Testis (tissue), 3 donors: Measurements from ENCODE around the gene SIX1. TPM values are rescaled to one million over a fixed set of nuclear protein-coding genes. Genes with fewer than 3 reads are reported as not detected.

Experiments used
- DNase-seq: peaks from one replicate; pipeline ENCODE4 v3.0.0-alpha.2; 2019
- H3K27ac ChIP-seq, 2 donors: fragments of 200-600 bp; sonication (generic); one replicate each; pipeline ENCODE4 v1.5.1; 2019
- H3K27me3 ChIP-seq: fragments of 200-600 bp; sonication (generic); one replicate; pipeline ENCODE4 v1.5.1; 2019
- H3K36me3 ChIP-seq: fragments of 200-600 bp; sonication (generic); one replicate; pipeline ENCODE4 v1.5.1; 2017; ENCODE audit warnings: low read depth; ENCODE audit errors: missing control alignments
- H3K4me1 ChIP-seq: fragments of 200-600 bp; sonication (generic); one replicate; pipeline ENCODE4 v1.5.1; 2019
- H3K4me3 ChIP-seq, 2 donors: fragments of 200-600 bp; sonication (generic); one replicate each; pipeline ENCODE4 v1.5.1; 2017 to 2019
- H3K9me3 ChIP-seq: fragments of 200-600 bp; sonication (generic); one replicate; pipeline ENCODE4 v1.5.1; 2017
- POLR2A ChIP-seq: fragments of 450-650 bp; IDR thresholded peaks from one replicate; pipeline ENCODE4 v1.6.1; 2017; ENCODE audit warnings: antibody characterized with exemption, mild to moderate bottlenecking, moderate library complexity
- WGBS, 2 donors: methylation state at CpG; one replicate each; pipeline ENCODE4 v1.1.5; 2018; 5-methylcytosine and 5-hydroxymethylcytosine counted together
- intact Hi-C: fragments of 100-400 bp; cut with DNase I; formaldehyde crosslinking; loops from one replicate; pipeline ENCODE4 v1.15.1; 2023; ENCODE audit warnings: low total_unique reads
- polyA plus RNA-seq: library from polyadenylated mRNA; stranded (reverse); fragments of 350-450 nt; fragmentation: Illumina TruSeq; extraction: RNeasy Lipid Tissue Mini Kit (QIAGEN cat#74804); gene quantifications from one replicate; pipeline ENCODE4 v1.2.3, GENCODE V29; 2014; ENCODE audit warnings: low read depth, low replicate concordance; ENCODE audit not compliant: insufficient read depth
- total RNA-seq, 2 donors: library from RNA; depleted of rRNA; stranded (reverse); fragments of >200 nt; gene quantifications; one replicate each; pipeline ENCODE4 v1.2.3, GENCODE V29; 2016
- TF ChIP-seq, protein P1 (sequence below), 3 experiments: fragments of 450-650 bp in 2 of 3; fragments of 200-600 bp in 1 of 3; sonication (generic) in 1 of 3; IDR thresholded peaks; one replicate each; pipeline ENCODE4 v1.5.1; 2016 to 2019; ENCODE audit warnings: antibody characterized with exemption in 3 of 3, mild to moderate bottlenecking in 2 of 3, moderate library complexity in 1 of 3

SIX1 gene
- total and polyA plus RNA-seq, 3 donors from 2014 or later = 3.0 to 9.0 (median 8.7) TPM

DNA sequence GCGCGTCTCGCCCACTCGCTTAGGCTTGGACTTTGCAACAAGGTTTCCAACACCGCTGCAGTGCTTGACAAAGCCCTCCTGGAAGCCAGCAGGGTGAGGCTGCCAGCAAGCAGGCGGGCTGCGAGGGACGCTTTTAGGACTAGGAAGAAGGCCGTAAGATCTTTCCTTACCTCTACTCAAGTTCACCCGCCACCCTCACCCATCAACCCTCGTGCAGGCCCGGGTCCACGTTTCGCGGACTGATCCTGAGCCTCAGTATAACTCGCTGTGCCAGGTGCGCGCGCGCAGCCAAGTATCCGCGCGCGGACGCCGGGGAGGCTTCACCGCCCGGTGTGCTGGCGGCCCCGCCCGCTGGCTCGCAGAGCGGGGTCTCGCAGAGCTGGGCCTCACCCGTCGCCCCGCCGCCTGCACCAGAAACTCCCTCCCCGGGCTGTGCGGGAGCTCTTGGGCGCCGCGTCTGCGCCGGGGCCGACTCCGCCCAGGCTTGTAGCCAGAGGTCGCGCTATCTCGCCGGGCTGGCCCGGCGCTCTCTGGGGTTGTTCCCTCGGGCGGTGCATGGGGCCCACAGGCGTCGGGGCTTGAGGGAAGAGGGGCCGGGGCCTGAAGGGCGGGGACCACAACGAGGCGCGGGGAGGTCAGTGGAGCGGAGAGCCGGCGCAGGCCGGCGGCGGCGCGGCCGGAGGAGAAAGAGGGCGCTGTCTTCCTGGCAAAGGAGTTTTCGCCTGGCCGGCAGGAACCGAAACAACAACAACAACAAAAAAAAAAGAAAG is 7.6 kb upstream of the SIX1 start:
- no peaks in the 10 kb centered on the region for H3K9me3 ChIP-seq
- TF ChIP-seq POLR2A = no peak
- TF ChIP-seq, protein P1, sequence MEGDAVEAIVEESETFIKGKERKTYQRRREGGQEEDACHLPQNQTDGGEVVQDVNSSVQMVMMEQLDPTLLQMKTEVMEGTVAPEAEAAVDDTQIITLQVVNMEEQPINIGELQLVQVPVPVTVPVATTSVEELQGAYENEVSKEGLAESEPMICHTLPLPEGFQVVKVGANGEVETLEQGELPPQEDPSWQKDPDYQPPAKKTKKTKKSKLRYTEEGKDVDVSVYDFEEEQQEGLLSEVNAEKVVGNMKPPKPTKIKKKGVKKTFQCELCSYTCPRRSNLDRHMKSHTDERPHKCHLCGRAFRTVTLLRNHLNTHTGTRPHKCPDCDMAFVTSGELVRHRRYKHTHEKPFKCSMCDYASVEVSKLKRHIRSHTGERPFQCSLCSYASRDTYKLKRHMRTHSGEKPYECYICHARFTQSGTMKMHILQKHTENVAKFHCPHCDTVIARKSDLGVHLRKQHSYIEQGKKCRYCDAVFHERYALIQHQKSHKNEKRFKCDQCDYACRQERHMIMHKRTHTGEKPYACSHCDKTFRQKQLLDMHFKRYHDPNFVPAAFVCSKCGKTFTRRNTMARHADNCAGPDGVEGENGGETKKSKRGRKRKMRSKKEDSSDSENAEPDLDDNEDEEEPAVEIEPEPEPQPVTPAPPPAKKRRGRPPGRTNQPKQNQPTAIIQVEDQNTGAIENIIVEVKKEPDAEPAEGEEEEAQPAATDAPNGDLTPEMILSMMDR (IDR thresholded peaks at IDR 0.05) = peak in 1 of 3 experiments; percentile 35
- DNase-seq = peak; percentile 66
- whole genome bisulfite sequencing, 2 donors = 2 to 4% methylated on average over 24 to 61 of the region's 75 CpGs
- no peaks in the 10 kb centered on the region for H3K36me3 ChIP-seq
- H3K4me1 ChIP-seq = peaks cover 8% of the 10 kb centered on the region
- peak overlapping the region; percentile 66 to 68 for H3K4me3 ChIP-seq
- no peaks in the 10 kb centered on the region for H3K27me3 ChIP-seq
- H3K27ac ChIP-seq = peak overlapping the region; percentile 34
- intact Hi-C loops = no loop called here

DNA sequence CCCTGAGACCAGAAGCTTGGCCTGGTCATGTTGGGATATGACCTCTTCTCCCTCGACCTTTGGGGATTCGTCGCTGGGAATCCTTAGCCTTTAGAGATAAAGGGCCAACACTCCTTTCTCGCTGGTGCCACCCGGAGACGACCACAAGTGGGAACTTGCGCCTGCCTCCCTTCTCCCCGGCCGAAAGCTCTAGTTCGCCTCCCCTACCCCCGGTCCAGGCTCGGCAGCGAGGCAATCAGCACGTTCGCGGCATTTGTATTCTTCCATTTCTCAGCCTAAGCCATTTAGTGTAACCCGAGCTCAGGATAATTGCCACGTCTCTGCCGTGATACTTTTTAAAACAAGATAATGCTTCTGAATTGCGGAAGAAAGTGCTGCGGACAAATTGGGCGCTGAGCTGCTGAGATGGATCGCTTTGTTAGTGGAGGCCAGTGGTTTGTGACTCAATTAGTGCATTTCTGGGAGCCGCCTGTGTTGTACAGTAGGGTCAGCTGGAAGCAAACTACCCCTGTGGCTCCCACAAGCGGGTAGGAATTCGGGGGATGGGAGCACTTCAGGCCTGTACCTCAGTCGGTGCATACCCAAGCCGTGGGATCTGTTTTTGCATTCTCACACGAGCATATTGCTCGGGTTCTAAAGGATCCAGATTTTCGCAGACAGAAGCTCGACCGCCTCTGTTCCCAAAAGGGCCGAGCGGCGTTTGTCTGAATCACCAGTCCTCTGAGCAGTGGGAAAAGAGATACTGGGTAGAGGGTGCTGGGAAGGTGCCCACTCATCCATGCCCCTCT is 6.8 kb upstream of the SIX1 start:
- H3K27me3 ChIP-seq = no peaks in the 10 kb centered on the region
- peaks cover 8% of the 10 kb centered on the region for H3K4me1 ChIP-seq
- no peak overlapping the region for H3K27ac ChIP-seq
- 36 to 40% methylated on average over 36 of the region's 36 CpGs for WGBS, 2 donors
- no peak for DNase-seq
- H3K9me3 ChIP-seq = no peaks in the 10 kb centered on the region
- intact Hi-C loops = no loop called here
- H3K4me3 ChIP-seq = peak overlapping the region; percentile 66 to 68
- H3K36me3 ChIP-seq = no peaks in the 10 kb centered on the region
- TF ChIP-seq, protein P1 (IDR thresholded peaks at IDR 0.05) = no peak
- TF ChIP-seq POLR2A = no peak

DNA sequence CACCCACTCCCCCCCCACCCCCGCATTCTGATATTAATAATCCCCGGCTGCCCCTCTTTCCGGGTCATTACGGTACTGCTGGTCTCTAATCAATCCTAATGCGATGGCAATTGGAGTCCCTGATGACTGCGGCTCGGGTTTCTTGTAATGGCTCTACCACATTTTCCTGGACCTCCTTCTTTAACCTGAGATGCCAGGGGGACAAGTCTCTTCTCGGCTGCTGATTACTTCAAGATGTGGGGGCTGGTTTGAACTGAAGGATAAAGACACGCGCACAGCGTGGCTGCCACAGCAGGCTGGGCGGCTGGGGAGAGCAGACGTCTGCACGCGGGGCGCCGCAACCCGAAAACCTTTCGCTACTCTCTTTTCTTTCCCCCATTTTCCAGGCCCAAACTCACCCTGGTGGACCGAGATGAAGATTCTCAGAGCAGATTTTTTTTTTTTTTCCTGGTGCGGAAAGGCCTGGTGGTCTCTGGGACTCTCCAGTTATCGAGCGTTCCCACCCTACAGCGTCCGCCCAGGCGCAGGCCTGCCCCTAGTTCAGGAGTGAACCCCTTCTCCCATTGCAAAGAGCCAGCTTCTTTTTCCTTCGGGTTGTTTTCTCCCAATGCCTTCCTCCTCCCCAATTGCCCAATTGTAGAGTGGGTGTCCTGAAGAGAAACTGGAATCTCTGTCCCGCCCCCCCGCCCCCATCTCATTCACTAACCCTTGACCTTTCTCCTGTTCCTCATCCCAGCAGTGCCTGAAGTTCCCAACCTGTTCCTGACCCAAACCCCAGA is 6.0 kb upstream of the SIX1 start:
- 29 to 39% methylated on average over 29 of the region's 29 CpGs for WGBS, 2 donors
- Histone ChIP-seq H3K4me1 (peaks cover 8% of the 10 kb centered on the region), H3K27ac (no peak overlapping the region), H3K27me3 (no peaks in the 10 kb centered on the region), H3K9me3 (no peaks in the 10 kb centered on the region), H3K4me3 (peak overlapping the region in 1 of 2 donors; percentile 0), H3K36me3 (no peaks in the 10 kb centered on the region)
- no peak for TF ChIP-seq POLR2A
- TF ChIP-seq, protein P1 (IDR thresholded peaks at IDR 0.05) = no peak
- DNase-seq = no peak
- intact Hi-C loops = no loop called here

DNA sequence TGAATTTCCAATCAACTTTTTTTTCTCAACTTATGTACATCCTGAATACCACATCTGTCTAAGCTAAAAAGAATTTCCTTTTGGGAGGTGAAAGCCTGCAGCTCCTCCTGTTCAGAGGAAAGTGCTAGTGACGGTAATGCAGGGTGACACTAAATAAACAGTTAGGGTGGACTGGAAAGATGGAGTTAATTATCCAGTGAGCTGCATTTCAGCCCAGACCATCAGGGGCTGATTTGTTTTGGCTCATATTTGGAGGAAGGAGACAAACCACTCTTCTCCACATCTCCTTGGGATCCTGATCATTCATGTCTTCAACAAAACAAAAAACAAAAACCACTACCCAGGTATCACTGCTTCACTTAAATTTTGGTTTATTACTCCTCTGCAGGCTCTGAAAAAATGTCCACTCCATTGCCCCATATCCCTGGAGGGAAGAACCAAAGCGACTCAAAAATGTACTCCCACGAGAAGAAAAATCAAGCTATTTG is 5.1 kb upstream of the SIX1 start:
- peaks cover 8% of the 10 kb centered on the region for H3K4me1 ChIP-seq

More for the DNA sequence above, 5.1 kb upstream of the SIX1 start:
- Histone ChIP-seq H3K27me3 (no peaks in the 10 kb centered on the region), H3K4me3 (no peak overlapping the region), H3K36me3 (no peaks in the 10 kb centered on the region), H3K27ac (no peak overlapping the region), H3K9me3 (no peaks in the 10 kb centered on the region)
- no peak for DNase-seq
- WGBS, 2 donors = 32 to 51% methylated on average over 3 of the region's 3 CpGs
- intact Hi-C loops = no loop called here
- TF ChIP-seq, protein P1 (IDR thresholded peaks at IDR 0.05) = no peak
- TF ChIP-seq POLR2A = no peak
